ENCODE results near the gene UACA.

DNA sequence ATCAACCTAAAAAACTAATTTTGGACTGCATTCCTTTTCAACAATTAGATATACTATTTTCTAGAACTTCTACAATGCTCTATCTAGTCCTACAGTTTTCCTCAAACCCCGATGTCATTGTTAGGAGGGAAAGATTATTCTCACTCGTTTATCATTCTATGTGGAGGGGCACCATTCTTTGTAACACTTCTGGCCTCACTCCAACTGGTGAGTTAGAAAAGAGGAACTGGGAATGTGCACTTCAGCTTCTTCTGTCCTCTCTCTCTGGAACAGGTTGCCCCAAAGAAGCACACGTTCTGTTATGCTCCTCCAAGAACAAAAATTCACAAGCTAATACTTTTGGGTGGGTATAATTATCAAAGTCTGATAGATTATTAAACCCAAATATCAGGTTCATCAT lies 137.9 kb downstream of the UACA start:
- TF ChIP-seq POLR2A (IDR thresholded peaks at IDR 0.05) (no peak), POLR2AphosphoS5 (IDR thresholded peaks at IDR 0.05) (no peak)
